Activated T-helper 2 cell treated with anti-CD3 and anti-CD28 coated beads, Interferon-gamma antibody, Interleukin-2, Interleukin-4, amounts not matched to agents 10 μg/mL and 5 μg/mL and 100 μg/mL, durations not matched to agents 14 hours and 24 hours and 36 hours (primary cell): ENCODE measurements around the gene NCOR1. TPM values are rescaled to one million over a fixed set of nuclear protein-coding genes. Genes with fewer than 3 reads are reported as not detected.
"Not testable (repeated sequence)": the region's sequence is repeated elsewhere in the genome, so short reads cannot be mapped to it uniquely, and the experiment has no call there.

Experiments
- DNase-seq: peaks from one replicate; pipeline ENCODE4 v3.0.0; 2021; ENCODE audit warnings: low spot score
- H3K27ac Mint-ChIP-seq: one replicate; pipeline ENCODE4 v1.8.0; 2021; ENCODE audit warnings: mixed read lengths
- H3K27me3 Mint-ChIP-seq: one replicate; pipeline ENCODE4 v1.8.0; 2021; ENCODE audit warnings: low read depth, mixed read lengths
- H3K36me3 Mint-ChIP-seq: one replicate; pipeline ENCODE4 v1.8.0; 2021; ENCODE audit warnings: low read depth, mixed read lengths
- H3K4me1 Mint-ChIP-seq: one replicate; pipeline ENCODE4 v1.8.0; 2021; ENCODE audit warnings: low read depth, mixed read lengths
- H3K4me3 Mint-ChIP-seq: one replicate; pipeline ENCODE4 v1.8.0; 2021; ENCODE audit warnings: low read depth, mild to moderate bottlenecking, moderate library complexity, mixed read lengths
- H3K9me3 Mint-ChIP-seq: one replicate; pipeline ENCODE4 v1.8.0; 2021; ENCODE audit warnings: mixed read lengths
- intact Hi-C: fragments of 100-400 bp; cut with micrococcal nuclease; formaldehyde crosslinking; loops from one replicate; pipeline ENCODE4 v1.15.1; 2023
- total RNA-seq: library from RNA; stranded (reverse); gene quantifications from 2 replicates; pipeline ENCODE4 v1.2.3, GENCODE V29; 2022

Gene NCOR1
- total RNA-seq, 1 donor from 2014 or later = 134 TPM

- H3K4me3 Mint-ChIP-seq, intact Hi-C loops, H3K27me3 Mint-ChIP-seq, DNase-seq, H3K36me3 Mint-ChIP-seq, H3K27ac Mint-ChIP-seq, H3K9me3 Mint-ChIP-seq: not testable (repeated sequence)
- peaks cover 22% of the 10 kb centered on the region for H3K4me1 Mint-ChIP-seq
These were observed 10.6 kb downstream of the NCOR1 start for GRCh38 chr17:16204763-16205162.

DNA sequence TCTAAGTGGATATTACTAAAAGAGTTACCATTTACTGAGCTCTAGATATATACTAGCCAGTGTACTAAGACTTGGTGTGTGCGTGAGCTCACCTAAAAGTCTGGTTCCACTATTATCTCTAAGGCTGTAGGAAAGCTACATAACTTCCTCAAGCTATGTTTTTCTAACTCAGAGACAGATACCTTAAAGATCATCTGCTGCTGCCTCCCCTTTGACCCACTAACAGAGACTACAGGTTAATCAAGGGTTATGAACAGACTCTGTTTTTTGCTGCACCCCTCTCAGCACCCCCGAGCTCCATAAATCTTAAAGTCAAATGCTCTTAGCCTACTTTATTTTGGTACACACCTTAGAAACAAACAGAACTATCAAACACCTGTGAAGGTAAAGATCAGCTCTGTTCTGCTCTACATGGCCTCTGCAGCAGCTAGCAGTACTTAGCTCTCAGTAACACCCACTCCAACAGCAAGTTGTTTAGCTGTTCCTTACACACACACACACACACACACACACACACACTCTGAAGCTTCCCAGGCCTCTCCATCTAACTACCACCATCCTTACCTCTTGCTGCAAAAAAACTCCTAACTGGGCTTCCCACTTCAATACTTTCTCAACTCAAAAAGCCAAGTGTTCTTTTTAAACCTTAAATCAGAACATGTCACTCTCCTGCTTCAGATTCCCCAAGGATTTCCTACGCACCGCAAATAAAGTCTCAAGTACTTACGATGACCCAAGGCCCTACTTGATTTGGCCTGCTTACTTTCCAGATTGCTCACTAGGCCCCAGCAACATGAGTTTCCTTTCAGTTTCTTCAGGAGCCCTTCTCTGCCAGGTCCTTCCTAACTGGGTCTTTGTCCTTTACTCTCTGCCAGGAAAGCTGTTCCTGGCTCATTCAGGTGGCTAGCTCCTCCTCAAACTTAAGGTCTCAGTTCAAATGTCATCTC, 12.5 kb downstream of the NCOR1 start:
- H3K4me3 Mint-ChIP-seq, DNase-seq, H3K27me3 Mint-ChIP-seq, intact Hi-C loops, H3K9me3 Mint-ChIP-seq: not testable (repeated sequence)
- H3K36me3 Mint-ChIP-seq = peaks cover 17% of the 10 kb centered on the region
- H3K4me1 Mint-ChIP-seq = peaks cover 25% of the 10 kb centered on the region
- peak overlapping the region; percentile 1 for H3K27ac Mint-ChIP-seq

GRCh38 chr17:16201693-16202131, 13.6 kb downstream of the NCOR1 start:
- H3K27ac Mint-ChIP-seq, H3K4me3 Mint-ChIP-seq, H3K27me3 Mint-ChIP-seq, intact Hi-C loops, H3K9me3 Mint-ChIP-seq, DNase-seq: not testable (repeated sequence)
- Mint-ChIP-seq H3K36me3 (peaks cover 20% of the 10 kb centered on the region), H3K4me1 (peaks cover 25% of the 10 kb centered on the region)

GRCh38 chr17:16199093-16199492, 16.2 kb downstream of the NCOR1 start:
- Mint-ChIP-seq H3K27ac (peak overlapping the region; percentile 4), H3K4me3 (no peak overlapping the region)
- intact Hi-C loops = no loop called here

DNA sequence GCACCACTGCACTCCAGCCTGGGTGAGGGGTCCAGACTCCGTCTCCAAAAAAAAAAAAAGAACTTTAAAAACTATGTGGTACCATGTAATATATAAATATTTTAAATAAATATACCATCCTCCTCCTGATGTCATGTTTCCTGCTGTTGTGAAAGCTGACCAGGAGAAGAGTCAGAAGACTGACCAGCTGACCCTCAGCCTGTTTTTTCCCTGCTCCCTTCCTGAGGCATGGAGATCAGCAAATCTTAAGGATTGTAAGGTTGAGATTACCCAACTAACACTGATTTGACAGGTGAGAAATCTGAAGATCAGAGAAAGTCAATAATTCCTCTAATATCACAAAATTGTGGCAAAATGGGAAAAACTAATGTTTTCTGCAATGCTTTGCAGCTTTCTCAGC, 18.1 kb downstream of the NCOR1 start:
- peaks cover 20% of the 10 kb centered on the region for H3K4me1 Mint-ChIP-seq
- H3K9me3 Mint-ChIP-seq = no peaks in the 10 kb centered on the region
- peaks cover 45% of the 10 kb centered on the region for H3K36me3 Mint-ChIP-seq
- no peaks in the 10 kb centered on the region for H3K27me3 Mint-ChIP-seq
- H3K27ac Mint-ChIP-seq = no peak overlapping the region
- DNase-seq = no peak
- intact Hi-C loops = no loop called here
- no peak overlapping the region for H3K4me3 Mint-ChIP-seq

More at GRCh38 chr17:16199093-16199492, 16.2 kb downstream of the NCOR1 start:
- Mint-ChIP-seq H3K36me3 (peaks cover 31% of the 10 kb centered on the region), H3K9me3 (no peaks in the 10 kb centered on the region), H3K27me3 (no peaks in the 10 kb centered on the region), H3K4me1 (peaks cover 26% of the 10 kb centered on the region)
- no peak for DNase-seq

DNA sequence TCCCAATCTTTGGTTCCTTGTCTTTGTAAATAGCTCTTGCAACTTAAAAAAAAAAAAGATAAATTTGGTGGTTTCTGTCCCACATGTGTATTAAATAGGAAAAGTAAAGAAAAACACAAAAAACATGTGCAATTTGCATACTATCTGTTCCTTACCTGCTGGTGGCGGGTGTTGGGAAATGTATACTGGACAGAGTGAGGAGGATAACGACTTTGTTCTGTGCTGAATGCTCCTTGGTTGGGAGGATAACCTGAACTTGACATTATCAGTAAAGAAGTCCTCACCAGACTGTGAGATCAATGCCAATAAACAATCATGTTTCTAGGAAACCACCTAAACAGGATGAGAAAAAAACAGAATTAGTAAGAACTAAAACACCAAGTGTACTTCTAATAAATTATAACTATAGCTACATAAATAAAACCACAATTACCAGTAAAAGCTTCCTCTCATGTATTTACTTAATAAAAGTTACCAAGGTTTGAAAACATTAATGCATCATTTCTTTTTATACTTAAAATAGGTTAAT, 21.0 kb downstream of the NCOR1 start:
- DNase-seq, H3K4me3 Mint-ChIP-seq, H3K9me3 Mint-ChIP-seq, H3K27me3 Mint-ChIP-seq, intact Hi-C loops: not testable (repeated sequence)
- Mint-ChIP-seq H3K36me3 (peaks cover 67% of the 10 kb centered on the region), H3K4me1 (peaks cover 19% of the 10 kb centered on the region), H3K27ac (peak overlapping the region; percentile 45)

DNA sequence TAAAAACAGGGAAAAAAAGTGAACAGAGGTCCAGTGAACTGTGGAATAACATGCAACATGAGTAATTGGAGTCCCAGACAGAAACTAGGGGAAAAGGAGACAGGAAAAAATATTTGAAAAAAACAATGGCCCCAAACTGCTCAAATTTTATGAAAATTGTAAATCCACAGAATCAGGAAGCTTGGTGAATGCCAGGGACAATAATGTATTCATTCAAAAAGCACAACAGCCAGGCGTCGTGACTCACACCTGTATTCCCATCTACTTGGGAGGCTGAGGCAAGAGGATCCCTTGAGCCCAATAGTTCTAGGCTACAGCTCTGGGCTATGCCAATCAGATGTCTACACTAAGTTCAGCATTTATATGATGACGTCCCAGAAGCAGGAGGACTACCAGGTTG, 23.7 kb downstream of the NCOR1 start:
- H3K4me3 Mint-ChIP-seq = no peak overlapping the region
- peaks cover 58% of the 10 kb centered on the region for H3K36me3 Mint-ChIP-seq
- intact Hi-C loops = no loop called here
- no peak for DNase-seq
- no peak overlapping the region for H3K27ac Mint-ChIP-seq
- H3K27me3 Mint-ChIP-seq = no peaks in the 10 kb centered on the region
- peaks cover 14% of the 10 kb centered on the region for H3K4me1 Mint-ChIP-seq
- no peaks in the 10 kb centered on the region for H3K9me3 Mint-ChIP-seq

GRCh38 chr17:16190703-16191360, 24.5 kb downstream of the NCOR1 start:
- H3K4me1 Mint-ChIP-seq = peaks cover 14% of the 10 kb centered on the region
- intact Hi-C loops = no loop called here
- H3K27ac Mint-ChIP-seq = no peak overlapping the region
- H3K9me3 Mint-ChIP-seq = no peaks in the 10 kb centered on the region
- DNase-seq = no peak
- H3K36me3 Mint-ChIP-seq = peaks cover 63% of the 10 kb centered on the region
- no peak overlapping the region for H3K4me3 Mint-ChIP-seq
- H3K27me3 Mint-ChIP-seq = no peaks in the 10 kb centered on the region

GRCh38 chr17:16189791-16190348, 25.5 kb downstream of the NCOR1 start:
- peaks cover 67% of the 10 kb centered on the region for H3K36me3 Mint-ChIP-seq
- DNase-seq = no peak
- peaks cover 12% of the 10 kb centered on the region for H3K4me1 Mint-ChIP-seq
- intact Hi-C loops = no loop called here
- no peaks in the 10 kb centered on the region for H3K9me3 Mint-ChIP-seq
- no peaks in the 10 kb centered on the region for H3K27me3 Mint-ChIP-seq
- no peak overlapping the region for H3K27ac Mint-ChIP-seq
- H3K4me3 Mint-ChIP-seq = no peak overlapping the region

DNA sequence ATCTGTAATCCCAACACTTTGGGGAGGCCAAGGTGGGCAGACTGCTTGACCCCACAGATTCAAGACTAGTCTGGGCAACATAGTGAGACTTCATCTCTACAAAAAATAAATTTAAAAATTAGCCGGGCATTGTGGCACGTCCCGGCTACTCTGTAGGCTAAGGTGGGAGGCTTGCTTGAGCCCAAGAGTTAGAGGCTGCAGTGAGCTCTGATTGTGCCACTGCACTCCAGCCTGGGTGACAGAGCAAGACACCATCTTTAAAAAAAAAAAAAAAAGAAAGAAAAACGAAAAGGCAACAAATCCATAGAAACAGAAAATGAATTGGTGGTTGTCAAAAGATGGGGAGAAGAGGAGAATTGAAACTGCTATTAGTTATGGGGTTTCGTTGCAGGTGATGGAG, 27.7 kb downstream of the NCOR1 start:
- Mint-ChIP-seq H3K9me3 (no peaks in the 10 kb centered on the region), H3K4me3 (no peak overlapping the region), H3K27ac (no peak overlapping the region), H3K27me3 (no peaks in the 10 kb centered on the region), H3K4me1 (peaks cover 10% of the 10 kb centered on the region), H3K36me3 (peaks cover 66% of the 10 kb centered on the region)
- intact Hi-C loops = no loop called here
- DNase-seq = no peak

GRCh38 chr17:16181581-16181980, 33.8 kb downstream of the NCOR1 start:
- H3K36me3 Mint-ChIP-seq = peaks cover 60% of the 10 kb centered on the region

GRCh38 chr17:16178836-16179235, 36.5 kb downstream of the NCOR1 start:
- H3K36me3 Mint-ChIP-seq = peaks cover 39% of the 10 kb centered on the region
- H3K27me3 Mint-ChIP-seq = no peaks in the 10 kb centered on the region
- H3K4me3 Mint-ChIP-seq = no peak overlapping the region
- H3K4me1 Mint-ChIP-seq = peaks cover 4% of the 10 kb centered on the region
- H3K9me3 Mint-ChIP-seq = peaks cover 4% of the 10 kb centered on the region
- intact Hi-C loops = no loop called here
- H3K27ac Mint-ChIP-seq = no peak overlapping the region
- no peak for DNase-seq

More at GRCh38 chr17:16181581-16181980, 33.8 kb downstream of the NCOR1 start:
- DNase-seq = no peak
- peaks cover 4% of the 10 kb centered on the region for H3K9me3 Mint-ChIP-seq
- peaks cover 10% of the 10 kb centered on the region for H3K4me1 Mint-ChIP-seq
- intact Hi-C loops = no loop called here
- no peaks in the 10 kb centered on the region for H3K27me3 Mint-ChIP-seq
- H3K4me3 Mint-ChIP-seq = no peak overlapping the region
- H3K27ac Mint-ChIP-seq = no peak overlapping the region
